ENCODE measurements around the gene CDHR3. TPM values are rescaled to one million over a fixed set of nuclear protein-coding genes. Genes with fewer than 3 reads are reported as not detected.

CDHR3 gene
- total RNA-seq, 1 donor from 2014 or later = 1.4 TPM

DNA sequence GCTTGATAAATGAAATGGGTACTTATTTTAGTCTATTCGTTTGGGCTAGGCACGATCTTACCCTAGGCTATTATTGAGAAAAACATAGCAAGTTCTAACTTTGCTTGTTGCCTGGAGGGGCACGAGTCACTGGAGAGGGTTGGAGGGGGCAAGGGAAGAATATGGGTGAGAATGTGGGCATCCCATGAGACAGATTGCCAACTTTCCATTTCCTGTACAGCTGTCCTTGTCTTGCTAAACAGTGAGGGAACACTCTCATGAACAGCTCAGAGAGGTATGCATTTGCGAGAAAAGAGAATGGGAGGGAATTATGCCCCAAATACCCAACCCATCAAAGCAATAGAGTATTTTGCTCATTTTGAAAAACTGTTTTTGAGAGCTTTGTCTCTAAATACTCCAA, 9.2 kb downstream of the CDHR3 start:
- H3K36me3 Mint-ChIP-seq = no peaks in the 10 kb centered on the region
- Histone ChIP-seq H3K36me3 (no peaks in the 10 kb centered on the region), H3K79me2 (ENCODE audit: low read depth) (no peaks in the 10 kb centered on the region), H3K4me1 (no peaks in the 10 kb centered on the region), H3K27ac (no peak overlapping the region), H3K9me3 (ENCODE audit: low read depth) (no peaks in the 10 kb centered on the region), H3K4me2 (no peak overlapping the region), H3K4me3 (no peak overlapping the region), H3K27me3 (no peaks in the 10 kb centered on the region), H3F3A (ENCODE audit: low read depth) (no peaks in the 10 kb centered on the region), H2AFZ (replicated peaks) (no peak overlapping the region), H3K9ac (no peak overlapping the region), H4K20me1 (ENCODE audit: low read depth) (no peaks in the 10 kb centered on the region)
- H3K4me3 Mint-ChIP-seq = no peak overlapping the region
- H3K27me3 Mint-ChIP-seq (ENCODE audit: insufficient read depth, low read depth) = peaks cover 2% of the 10 kb centered on the region
- H3K27ac Mint-ChIP-seq = no peak overlapping the region
- TF ChIP-seq EZH2 (IDR thresholded peaks at IDR 0.05) (no peak), EZH2phosphoT487 (IDR thresholded peaks at IDR 0.05) (no peak)
- TF ChIP-seq, protein P1, sequence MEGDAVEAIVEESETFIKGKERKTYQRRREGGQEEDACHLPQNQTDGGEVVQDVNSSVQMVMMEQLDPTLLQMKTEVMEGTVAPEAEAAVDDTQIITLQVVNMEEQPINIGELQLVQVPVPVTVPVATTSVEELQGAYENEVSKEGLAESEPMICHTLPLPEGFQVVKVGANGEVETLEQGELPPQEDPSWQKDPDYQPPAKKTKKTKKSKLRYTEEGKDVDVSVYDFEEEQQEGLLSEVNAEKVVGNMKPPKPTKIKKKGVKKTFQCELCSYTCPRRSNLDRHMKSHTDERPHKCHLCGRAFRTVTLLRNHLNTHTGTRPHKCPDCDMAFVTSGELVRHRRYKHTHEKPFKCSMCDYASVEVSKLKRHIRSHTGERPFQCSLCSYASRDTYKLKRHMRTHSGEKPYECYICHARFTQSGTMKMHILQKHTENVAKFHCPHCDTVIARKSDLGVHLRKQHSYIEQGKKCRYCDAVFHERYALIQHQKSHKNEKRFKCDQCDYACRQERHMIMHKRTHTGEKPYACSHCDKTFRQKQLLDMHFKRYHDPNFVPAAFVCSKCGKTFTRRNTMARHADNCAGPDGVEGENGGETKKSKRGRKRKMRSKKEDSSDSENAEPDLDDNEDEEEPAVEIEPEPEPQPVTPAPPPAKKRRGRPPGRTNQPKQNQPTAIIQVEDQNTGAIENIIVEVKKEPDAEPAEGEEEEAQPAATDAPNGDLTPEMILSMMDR (IDR thresholded peaks at IDR 0.05) = no peak
- DNase-seq (ENCODE audit: low spot score) = no peak
- H3K9me3 Mint-ChIP-seq = peaks cover 3% of the 10 kb centered on the region
- no peaks in the 10 kb centered on the region for H3K4me1 Mint-ChIP-seq

DNA sequence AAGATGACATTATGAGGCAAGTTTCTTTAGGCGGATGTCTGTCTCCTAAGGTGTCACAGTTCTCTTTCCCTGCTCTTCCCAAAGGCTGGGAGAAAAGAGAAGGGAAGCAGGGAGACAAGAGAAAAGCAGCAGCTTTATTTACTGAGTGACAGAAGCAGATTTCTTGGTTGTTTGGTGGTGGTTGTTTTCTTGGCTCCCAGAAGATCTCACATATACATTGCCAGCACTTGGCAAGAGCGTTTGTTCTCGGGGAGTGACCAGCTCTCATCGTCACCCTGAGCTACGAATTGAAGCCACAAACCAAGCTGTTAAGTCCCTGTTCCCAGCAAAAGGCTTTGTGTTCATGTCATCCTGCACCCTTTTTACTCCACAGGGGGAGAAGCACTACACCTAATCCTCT, 11.4 kb downstream of the CDHR3 start:
- Mint-ChIP-seq H3K4me3 (no peak overlapping the region), H3K4me1 (no peaks in the 10 kb centered on the region), H3K27ac (no peak overlapping the region), H3K9me3 (no peaks in the 10 kb centered on the region), H3K36me3 (no peaks in the 10 kb centered on the region), H3K27me3 (ENCODE audit: insufficient read depth, low read depth) (peaks cover 4% of the 10 kb centered on the region)
- no peak for TF ChIP-seq EZH2 (IDR thresholded peaks at IDR 0.05)
- no peak for TF ChIP-seq EZH2phosphoT487 (IDR thresholded peaks at IDR 0.05)
- TF ChIP-seq, protein P1 (IDR thresholded peaks at IDR 0.05) = no peak
- DNase-seq (ENCODE audit: low spot score) = no peak
- H2AFZ ChIP-seq (replicated peaks) = no peak overlapping the region
- H3K36me3 ChIP-seq = no peaks in the 10 kb centered on the region
- no peak overlapping the region for H3K4me3 ChIP-seq
- H3K79me2 ChIP-seq (ENCODE audit: low read depth) = no peaks in the 10 kb centered on the region
- no peak overlapping the region for H3K9ac ChIP-seq
- no peaks in the 10 kb centered on the region for H3K27me3 ChIP-seq
- no peaks in the 10 kb centered on the region for H4K20me1 ChIP-seq (ENCODE audit: low read depth)
- no peaks in the 10 kb centered on the region for H3K9me3 ChIP-seq (ENCODE audit: low read depth)
- H3K27ac ChIP-seq = no peak overlapping the region
- H3K4me1 ChIP-seq = no peaks in the 10 kb centered on the region
- no peaks in the 10 kb centered on the region for H3F3A ChIP-seq (ENCODE audit: low read depth)
- no peak overlapping the region for H3K4me2 ChIP-seq

DNA sequence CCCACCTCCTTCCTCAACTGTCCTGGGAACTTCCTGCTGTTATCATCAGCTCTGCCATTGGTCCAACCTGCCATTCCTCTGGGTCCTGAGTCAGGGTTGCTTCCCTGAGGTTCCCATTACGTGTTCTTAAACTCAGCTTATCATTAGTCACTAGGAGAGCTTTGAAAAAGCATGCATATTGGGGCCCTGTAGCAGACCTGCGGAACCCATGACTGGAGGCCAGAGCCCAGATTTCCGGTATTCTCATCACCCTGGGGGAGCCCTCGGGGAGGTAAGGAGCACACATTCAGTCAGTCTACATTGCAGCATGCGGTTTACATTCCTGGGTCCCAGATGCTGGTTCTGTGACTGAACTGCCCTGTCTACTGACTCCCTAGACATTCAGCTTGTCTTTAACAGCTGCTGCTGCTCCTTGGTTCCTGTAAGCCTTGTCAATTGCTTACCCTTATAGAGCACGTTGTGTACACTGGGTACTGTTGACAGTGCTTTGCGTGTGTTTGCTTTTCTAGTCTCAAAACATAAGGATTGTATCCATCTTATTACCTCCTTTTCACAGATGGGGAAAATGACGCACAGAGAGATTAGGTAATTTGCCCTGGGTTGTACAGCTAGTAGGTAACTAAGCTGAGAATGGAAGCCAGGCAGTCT, 12.8 kb downstream of the CDHR3 start:
- DNase-seq (ENCODE audit: low spot score) = no peak
- H3K27me3 ChIP-seq = no peaks in the 10 kb centered on the region
- Mint-ChIP-seq H3K4me1 (no peaks in the 10 kb centered on the region), H3K36me3 (no peaks in the 10 kb centered on the region), H3K9me3 (no peaks in the 10 kb centered on the region), H3K27me3 (ENCODE audit: insufficient read depth, low read depth) (peaks cover 4% of the 10 kb centered on the region), H3K4me3 (no peak overlapping the region), H3K27ac (no peak overlapping the region)
- peak overlapping the region; percentile 13 for H2AFZ ChIP-seq (replicated peaks)
- no peaks in the 10 kb centered on the region for H3F3A ChIP-seq (ENCODE audit: low read depth)
- no peak overlapping the region for H3K4me2 ChIP-seq
- no peaks in the 10 kb centered on the region for H3K79me2 ChIP-seq (ENCODE audit: low read depth)
- H3K4me3 ChIP-seq = no peak overlapping the region
- no peaks in the 10 kb centered on the region for H3K4me1 ChIP-seq
- no peaks in the 10 kb centered on the region for H4K20me1 ChIP-seq (ENCODE audit: low read depth)
- TF ChIP-seq EZH2 (IDR thresholded peaks at IDR 0.05) (no peak), EZH2phosphoT487 (IDR thresholded peaks at IDR 0.05) (no peak)
- TF ChIP-seq, protein P1 (IDR thresholded peaks at IDR 0.05) = no peak
- H3K36me3 ChIP-seq = no peaks in the 10 kb centered on the region
- no peaks in the 10 kb centered on the region for H3K9me3 ChIP-seq (ENCODE audit: low read depth)
- no peak overlapping the region for H3K27ac ChIP-seq
- no peak overlapping the region for H3K9ac ChIP-seq

Measured in neural progenitor cell (in vitro differentiated cells).